NCI-H345 (cell line): Measurements from ENCODE around the gene SUSD6.
"Not testable (repeated sequence)": the region's sequence is repeated elsewhere in the genome, so short reads cannot be mapped to it uniquely, and the experiment has no call there.

Experiments
- DNase-seq: peaks from one replicate; lab custom pipeline; 2025; lab: John Stamatoyannopoulos, UW

The SUSD6 gene

GRCh38 chr14:69620981-69621380, 9.6 kb downstream of the SUSD6 start:
- no peak for DNase-seq

- no peak for DNase-seq
Measured at GRCh38 chr14:69624136-69624535, 12.7 kb downstream of the SUSD6 start.

- peak; percentile 59 for DNase-seq
Measured at GRCh38 chr14:69625299-69626131, 14.1 kb downstream of the SUSD6 start.

GRCh38 chr14:69626132-69626500, 14.7 kb downstream of the SUSD6 start:
- no peak for DNase-seq

GRCh38 chr14:69629225-69630127, 18.1 kb downstream of the SUSD6 start:
- DNase-seq = no peak

GRCh38 chr14:69630360-69630759, 19.0 kb downstream of the SUSD6 start:
- DNase-seq = no peak

GRCh38 chr14:69631509-69631908, 20.1 kb downstream of the SUSD6 start:
- DNase-seq = no peak

GRCh38 chr14:69632164-69632563, 20.8 kb downstream of the SUSD6 start:
- no peak for DNase-seq

- no peak for DNase-seq
Measured at GRCh38 chr14:69632593-69633151, 21.3 kb downstream of the SUSD6 start.

GRCh38 chr14:69633238-69633637, 21.8 kb downstream of the SUSD6 start:
- no peak for DNase-seq

- DNase-seq = peak; percentile 29
Measured at GRCh38 chr14:69635981-69636639, 24.7 kb downstream of the SUSD6 start.

- DNase-seq = no peak
Measured at GRCh38 chr14:69636718-69637480, 25.5 kb downstream of the SUSD6 start.

- no peak for DNase-seq
Measured at GRCh38 chr14:69637503-69638031, 26.2 kb downstream of the SUSD6 start.

- no peak for DNase-seq
Measured at GRCh38 chr14:69640931-69641330, 29.5 kb downstream of the SUSD6 start.

GRCh38 chr14:69642212-69642793, 30.9 kb downstream of the SUSD6 start:
- DNase-seq = not testable (repeated sequence)

GRCh38 chr14:69643430-69644200, 32.2 kb downstream of the SUSD6 start:
- DNase-seq = peak; percentile 95

GRCh38 chr14:69644814-69645213, 33.4 kb downstream of the SUSD6 start:
- no peak for DNase-seq

- DNase-seq = no peak
Measured at GRCh38 chr14:69647213-69647612, 35.8 kb downstream of the SUSD6 start.

- DNase-seq = not testable (repeated sequence)
Measured at GRCh38 chr14:69647642-69648041, 36.2 kb downstream of the SUSD6 start.
